ENCODE measurements around the gene UROC1.

GRCh38 chr3:126478581-126479310 is 38.8 kb downstream of the UROC1 start:
- no peak for TF ChIP-seq POLR2AphosphoS5 (IDR thresholded peaks at IDR 0.05; ENCODE audit: low read depth, low read length)
- no peak for TF ChIP-seq TAF1 (IDR thresholded peaks at IDR 0.05; ENCODE audit: borderline replicate concordance, low read depth, low read length)
